H9 (cell line): Measurements from ENCODE around the gene MRPL45. TPM values are rescaled to one million over a fixed set of nuclear protein-coding genes. Genes with fewer than 3 reads are reported as not detected.

Experiments used
- DNase-seq: peaks from one replicate; pipeline ENCODE4 v3.0.0-alpha.2; 2017
- H2AFZ ChIP-seq: one replicate; pipeline ENCODE4 v1.6.1; 2013; ENCODE audit warnings: mild to moderate bottlenecking, low read length, control low read depth, moderate library complexity
- H2AK5ac ChIP-seq: 2 replicates; pipeline ENCODE4 v1.6.1; 2013; ENCODE audit warnings: low read length, control low read depth, mixed read lengths; ENCODE audit not compliant: insufficient read length
- H2BK120ac ChIP-seq: one replicate; pipeline ENCODE4 v1.6.1; 2013; ENCODE audit warnings: low read depth, mild to moderate bottlenecking, low read length, control low read depth, inconsistent platforms; ENCODE audit not compliant: poor library complexity, severe bottlenecking
- H2BK12ac ChIP-seq: 2 replicates; pipeline ENCODE4 v1.6.1; 2013; ENCODE audit warnings: low read length, control low read depth, mixed read lengths, low read depth; ENCODE audit not compliant: insufficient read length
- H2BK15ac ChIP-seq: 2 replicates; pipeline ENCODE4 v1.6.1; 2013; ENCODE audit warnings: low read depth, low read length, control low read depth
- H2BK20ac ChIP-seq: one replicate; pipeline ENCODE4 v1.6.1; 2013; ENCODE audit warnings: low read depth, mild to moderate bottlenecking, low read length, control low read depth, inconsistent platforms; ENCODE audit not compliant: poor library complexity, severe bottlenecking
- H2BK5ac ChIP-seq: 2 replicates; pipeline ENCODE4 v1.6.1; 2013; ENCODE audit warnings: low read length, control low read depth, mixed read lengths; ENCODE audit not compliant: insufficient read length
- H3K14ac ChIP-seq: 2 replicates; pipeline ENCODE4 v1.6.1; 2013; ENCODE audit warnings: low read length, control low read depth; ENCODE audit not compliant: insufficient read depth
- H3K18ac ChIP-seq: 2 replicates; pipeline ENCODE4 v1.6.1; 2013; ENCODE audit warnings: low read depth, mild to moderate bottlenecking, mixed read lengths, low read length, control low read depth; ENCODE audit not compliant: insufficient read length
- H3K23ac ChIP-seq: 2 replicates; pipeline ENCODE4 v1.6.1; 2013; ENCODE audit warnings: low read length, control low read depth, mixed read lengths, low read depth; ENCODE audit not compliant: insufficient read length
- H3K23me2 ChIP-seq: 2 replicates; pipeline ENCODE4 v1.6.1; 2013; ENCODE audit warnings: low read depth, mild to moderate bottlenecking, mixed read lengths, low read length, control low read depth; ENCODE audit not compliant: insufficient read length, poor library complexity, severe bottlenecking
- H3K27ac ChIP-seq: 2 replicates; pipeline ENCODE4 v1.5.1; 2013; ENCODE audit warnings: low read length, control low read depth, mixed read lengths, low read depth; ENCODE audit not compliant: insufficient read length
- H3K27me3 ChIP-seq: 2 replicates; pipeline ENCODE4 v1.6.1; 2013; ENCODE audit warnings: low read length, control low read depth, inconsistent platforms; ENCODE audit not compliant: insufficient read depth
- H3K4ac ChIP-seq: 2 replicates; pipeline ENCODE4 v1.6.1; 2013; ENCODE audit warnings: low read depth, mild to moderate bottlenecking, control low read depth, inconsistent platforms, low read length, moderate library complexity
- H3K4me1 ChIP-seq: 2 replicates; pipeline ENCODE4 v1.6.1; 2013; ENCODE audit warnings: low read length, control low read depth, inconsistent platforms; ENCODE audit not compliant: insufficient read depth
- H3K4me2 ChIP-seq: 2 replicates; pipeline ENCODE4 v1.6.1; 2013; ENCODE audit warnings: low read length, control low read depth, mixed read lengths; ENCODE audit not compliant: insufficient read length, insufficient read depth
- H3K56ac ChIP-seq: 2 replicates; pipeline ENCODE4 v1.6.1; 2013; ENCODE audit warnings: low read depth, mild to moderate bottlenecking, mixed read lengths, low read length, control low read depth; ENCODE audit not compliant: insufficient read length
- H3K79me1 ChIP-seq: 2 replicates; pipeline ENCODE4 v1.6.1; 2013; ENCODE audit warnings: low read depth, mild to moderate bottlenecking, moderate library complexity, low read length, control low read depth, inconsistent platforms; ENCODE audit not compliant: insufficient read depth, poor library complexity, severe bottlenecking
- H3K79me2 ChIP-seq: 2 replicates; pipeline ENCODE4 v1.6.1; 2013; ENCODE audit warnings: low read length, control low read depth, inconsistent platforms; ENCODE audit not compliant: insufficient read depth
- H3K9ac ChIP-seq: 2 replicates; pipeline ENCODE4 v1.6.1; 2013; ENCODE audit warnings: low read length, control low read depth, mixed read lengths; ENCODE audit not compliant: insufficient read length; ENCODE audit errors: extremely low read depth
- H3K9me3 ChIP-seq: one replicate; pipeline ENCODE4 v1.6.1; 2013; ENCODE audit warnings: low read depth, low read length, inconsistent platforms; ENCODE audit not compliant: control insufficient read depth
- H3T11ph ChIP-seq: one replicate; pipeline ENCODE4 v1.6.1; 2013; ENCODE audit warnings: mild to moderate bottlenecking, low read length, control low read depth, inconsistent platforms
- H4K20me1 ChIP-seq: one replicate; pipeline ENCODE4 v1.6.1; 2013; ENCODE audit not compliant: control insufficient read depth, insufficient read length, insufficient read depth
- H4K5ac ChIP-seq: 2 replicates; pipeline ENCODE4 v1.6.1; 2013; ENCODE audit warnings: low read depth, mild to moderate bottlenecking, mixed read lengths, low read length, control low read depth; ENCODE audit not compliant: insufficient read length
- H4K8ac ChIP-seq: replicated peaks from 2 replicates; pipeline ENCODE4 v1.6.1; 2013; ENCODE audit warnings: low read length, control low read depth, mixed read lengths, low read depth; ENCODE audit not compliant: insufficient read length
- H4K91ac ChIP-seq: 2 replicates; pipeline ENCODE4 v1.6.1; 2013; ENCODE audit warnings: low read depth, mild to moderate bottlenecking, moderate library complexity, mixed read lengths, low read length, control low read depth; ENCODE audit not compliant: insufficient read length
- H3K27ac Mint-ChIP-seq, 3 experiments: 2 replicates in 2 of 3; 3 replicates in 1 of 3; pipeline ENCODE4 v1.8.0; 2020 to 2021; ENCODE audit warnings: mixed read lengths in 3 of 3, mild to moderate bottlenecking in 1 of 3, moderate library complexity in 1 of 3
- H3K27me3 Mint-ChIP-seq: 2 replicates; pipeline ENCODE4 v1.8.0; 2021; ENCODE audit warnings: low read depth, mild to moderate bottlenecking, moderate library complexity, mixed read lengths
- H3K36me3 Mint-ChIP-seq, 3 experiments: 2 replicates in 2 of 3; 3 replicates in 1 of 3; pipeline ENCODE4 v1.8.0; 2020 to 2021; ENCODE audit warnings: low read depth in 3 of 3, mixed read lengths in 3 of 3; ENCODE audit not compliant: insufficient read depth in 1 of 3
- H3K4me1 Mint-ChIP-seq, 2 experiments: 2 replicates each; pipeline ENCODE4 v1.8.0; 2020; ENCODE audit warnings: mixed read lengths in 2 of 2
- H3K4me3 Mint-ChIP-seq, 2 experiments: 2 replicates in 1 of 2; 3 replicates in 1 of 2; pipeline ENCODE4 v1.8.0; 2020 to 2021; ENCODE audit warnings: mild to moderate bottlenecking in 2 of 2, mixed read lengths in 2 of 2, moderate library complexity in 1 of 2
- H3K9me3 Mint-ChIP-seq, 2 experiments: 2 replicates in 1 of 2; 3 replicates in 1 of 2; pipeline ENCODE4 v1.8.0; 2020; ENCODE audit warnings: mild to moderate bottlenecking in 2 of 2, mixed read lengths in 2 of 2, moderate library complexity in 1 of 2
- whole genome bisulfite sequencing: extraction: QIAGEN DNeasy Blood & Tissue Kit; methylation state at CpG from one replicate; pipeline ENCODE4 v1.1.7; 2013; ENCODE audit warnings: missing lambda C conversion rate, low lambda C conversion rate, mixed read lengths; ENCODE audit not compliant: insufficient read length; ENCODE audit errors: extremely low coverage; 5-methylcytosine and 5-hydroxymethylcytosine counted together
- total RNA-seq: library from RNA; stranded (reverse); gene quantifications from 2 replicates; pipeline ENCODE4 v1.2.1, GENCODE V29; 2021
- TF ChIP-seq, protein P1 (sequence below): fragments of 200-600 bp; sonication (generic); conservative IDR thresholded peaks from 3 replicates; pipeline ENCODE4 v1.8.0; 2021; ENCODE audit warnings: antibody characterized with exemption, mild to moderate bottlenecking

Gene MRPL45
- total RNA-seq, 1 experiment from 2014 or later = 59.9 TPM

DNA sequence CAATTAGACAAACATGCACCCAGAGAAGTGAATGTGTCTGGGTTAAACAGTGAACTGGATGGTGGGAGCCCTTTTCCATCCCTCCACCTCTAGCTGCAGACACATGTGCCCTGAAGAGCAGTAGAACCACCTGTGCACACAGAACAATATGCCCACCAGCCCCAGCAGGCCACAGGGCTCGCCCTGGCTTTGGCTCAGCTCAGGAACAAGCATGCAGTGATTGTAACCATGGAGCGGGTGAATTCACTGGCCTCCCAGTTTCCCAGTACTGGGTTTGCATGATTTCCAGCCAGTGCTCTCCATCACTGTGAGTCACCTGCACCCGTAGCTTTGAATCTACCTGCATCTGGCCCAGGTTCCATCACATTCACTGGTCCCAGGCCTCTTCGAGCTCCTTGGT is 41.6 kb downstream of the MRPL45 start:
- H3K4me1 Mint-ChIP-seq = peaks cover 22 to 31% of the 10 kb centered on the region in 2 experiments
- H3K27ac Mint-ChIP-seq = no peak overlapping the region
- peaks cover 9% of the 10 kb centered on the region; the same call in 1 of the 2 replicates for H3K27me3 Mint-ChIP-seq
- no peak overlapping the region for H3K4me3 Mint-ChIP-seq
- peaks cover 6% of the 10 kb centered on the region; the same call in 1 of the 2 replicates for H3K4me1 ChIP-seq
- H3K79me1 ChIP-seq = no peaks in the 10 kb centered on the region
- TF ChIP-seq, protein P1, sequence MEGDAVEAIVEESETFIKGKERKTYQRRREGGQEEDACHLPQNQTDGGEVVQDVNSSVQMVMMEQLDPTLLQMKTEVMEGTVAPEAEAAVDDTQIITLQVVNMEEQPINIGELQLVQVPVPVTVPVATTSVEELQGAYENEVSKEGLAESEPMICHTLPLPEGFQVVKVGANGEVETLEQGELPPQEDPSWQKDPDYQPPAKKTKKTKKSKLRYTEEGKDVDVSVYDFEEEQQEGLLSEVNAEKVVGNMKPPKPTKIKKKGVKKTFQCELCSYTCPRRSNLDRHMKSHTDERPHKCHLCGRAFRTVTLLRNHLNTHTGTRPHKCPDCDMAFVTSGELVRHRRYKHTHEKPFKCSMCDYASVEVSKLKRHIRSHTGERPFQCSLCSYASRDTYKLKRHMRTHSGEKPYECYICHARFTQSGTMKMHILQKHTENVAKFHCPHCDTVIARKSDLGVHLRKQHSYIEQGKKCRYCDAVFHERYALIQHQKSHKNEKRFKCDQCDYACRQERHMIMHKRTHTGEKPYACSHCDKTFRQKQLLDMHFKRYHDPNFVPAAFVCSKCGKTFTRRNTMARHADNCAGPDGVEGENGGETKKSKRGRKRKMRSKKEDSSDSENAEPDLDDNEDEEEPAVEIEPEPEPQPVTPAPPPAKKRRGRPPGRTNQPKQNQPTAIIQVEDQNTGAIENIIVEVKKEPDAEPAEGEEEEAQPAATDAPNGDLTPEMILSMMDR = no peak
- H4K20me1 ChIP-seq = no peaks in the 10 kb centered on the region
- no peaks in the 10 kb centered on the region; the same call in 1 of the 2 replicates for H3K27me3 ChIP-seq
- no peak overlapping the region for H2BK120ac ChIP-seq
- no peak overlapping the region for H2AFZ ChIP-seq
- H3K14ac ChIP-seq = no peak overlapping the region
- no peak overlapping the region for H3K4me2 ChIP-seq
- H3K36me3 Mint-ChIP-seq = no peaks in the 10 kb centered on the region
- DNase-seq = no peak
- H3K4ac ChIP-seq = no peak overlapping the region
- H3K18ac ChIP-seq = no peak overlapping the region
- no peak overlapping the region for H2BK12ac ChIP-seq
- no peak overlapping the region for H3K23ac ChIP-seq
- H2BK5ac ChIP-seq = no peak overlapping the region
- no peaks in the 10 kb centered on the region for H3K79me2 ChIP-seq
- no peak overlapping the region for H4K91ac ChIP-seq
- no peak overlapping the region for H3T11ph ChIP-seq
- H3K56ac ChIP-seq = no peak overlapping the region
- WGBS = no CpG with 5 or more reads among the region's 4 CpGs
- no peaks in the 10 kb centered on the region for H3K9me3 ChIP-seq
- no peaks in the 10 kb centered on the region for H3K23me2 ChIP-seq
- no peak overlapping the region for H2BK15ac ChIP-seq
- no peak overlapping the region for H2AK5ac ChIP-seq
- no peak overlapping the region for H2BK20ac ChIP-seq
- H4K5ac ChIP-seq = no peak overlapping the region
- no peak overlapping the region for H4K8ac ChIP-seq
- no peaks in the 10 kb centered on the region for H3K9me3 Mint-ChIP-seq
- no peak overlapping the region for H3K27ac ChIP-seq
- no peak overlapping the region for H3K9ac ChIP-seq
